Neural progenitor cell (in vitro differentiated cells): ENCODE results near the gene SLC37A1. TPM values are rescaled to one million over a fixed set of nuclear protein-coding genes. Genes with fewer than 3 reads are reported as not detected.

ENCODE experiments used
- DNase-seq: peaks from one replicate; pipeline ENCODE4 v3.0.0-alpha.2; 2016; ENCODE audit warnings: low spot score
- H2AFZ ChIP-seq: fragments of 200-600 bp; sonication (generic); replicated peaks from 2 replicates; pipeline ENCODE4 v1.6.1; 2016; ENCODE audit warnings: antibody characterized with exemption
- H3F3A ChIP-seq: fragments of 200-600 bp; sonication (generic); 2 replicates; pipeline ENCODE4 v1.6.1; 2016; ENCODE audit warnings: antibody characterized with exemption, low read depth
- H3K27ac ChIP-seq: fragments of 200-600 bp; sonication (generic); 2 replicates; pipeline ENCODE4 v1.5.1; 2016; ENCODE audit warnings: mild to moderate bottlenecking
- H3K27me3 ChIP-seq: fragments of 200-600 bp; sonication (generic); 2 replicates; pipeline ENCODE4 v1.6.1; 2016; ENCODE audit warnings: mild to moderate bottlenecking, moderate library complexity
- H3K36me3 ChIP-seq: fragments of 200-600 bp; sonication (generic); 2 replicates; pipeline ENCODE4 v1.5.1; 2016
- H3K4me1 ChIP-seq: fragments of 200-600 bp; sonication (generic); 2 replicates; pipeline ENCODE4 v1.6.1; 2016; ENCODE audit warnings: mixed run types
- H3K4me2 ChIP-seq: fragments of 200-600 bp; sonication (generic); 2 replicates; pipeline ENCODE4 v1.6.1; 2016
- H3K4me3 ChIP-seq: fragments of 200-600 bp; sonication (generic); 2 replicates; pipeline ENCODE4 v1.5.1; 2016
- H3K79me2 ChIP-seq: fragments of 200-600 bp; sonication (generic); 2 replicates; pipeline ENCODE4 v1.6.1; 2016; ENCODE audit warnings: low read depth
- H3K9ac ChIP-seq: fragments of 200-600 bp; sonication (generic); 2 replicates; pipeline ENCODE4 v1.6.1; 2016
- H3K9me3 ChIP-seq: fragments of 200-600 bp; sonication (generic); 2 replicates; pipeline ENCODE4 v1.5.1; 2016; ENCODE audit warnings: low read depth
- H4K20me1 ChIP-seq: fragments of 200-600 bp; sonication (generic); 2 replicates; pipeline ENCODE4 v1.6.1; 2016; ENCODE audit warnings: low read depth
- H3K27ac Mint-ChIP-seq: 3 replicates; pipeline ENCODE4 v1.8.0; 2021; ENCODE audit warnings: mixed read lengths
- H3K27me3 Mint-ChIP-seq: 2 replicates; pipeline ENCODE4 v1.8.0; 2022; ENCODE audit warnings: low read depth, mild to moderate bottlenecking, inconsistent platforms, moderate library complexity, mixed read lengths; ENCODE audit not compliant: insufficient read depth
- H3K36me3 Mint-ChIP-seq: 3 replicates; pipeline ENCODE4 v1.8.0; 2021; ENCODE audit warnings: mixed read lengths
- H3K4me1 Mint-ChIP-seq: 3 replicates; pipeline ENCODE4 v1.8.0; 2021; ENCODE audit warnings: mixed read lengths
- H3K4me3 Mint-ChIP-seq: 3 replicates; pipeline ENCODE4 v1.8.0; 2021; ENCODE audit warnings: mild to moderate bottlenecking, moderate library complexity, mixed read lengths
- H3K9me3 Mint-ChIP-seq: 3 replicates; pipeline ENCODE4 v1.8.0; 2020; ENCODE audit warnings: mixed read lengths
- CTCF ChIP-seq: fragments of 200-600 bp; sonication (generic); IDR thresholded peaks from 2 replicates; pipeline ENCODE4 v1.5.1; 2017; ENCODE audit warnings: antibody characterized with exemption, mild to moderate bottlenecking
- EZH2 ChIP-seq: fragments of 200-600 bp; sonication (generic); IDR thresholded peaks from 2 replicates; pipeline ENCODE4 v1.6.1; 2017; ENCODE audit warnings: antibody characterized with exemption, mild to moderate bottlenecking, moderate library complexity
- EZH2phosphoT487 ChIP-seq: fragments of 200-600 bp; sonication (generic); IDR thresholded peaks from 2 replicates; pipeline ENCODE4 v1.6.1; 2017; ENCODE audit warnings: antibody characterized with exemption
- total RNA-seq: library from RNA; depleted of rRNA; stranded (reverse); fragments of >200 nt; gene quantifications from 2 replicates; pipeline ENCODE4 v1.2.3, GENCODE V29; 2015; ENCODE audit warnings: low replicate concordance

Gene SLC37A1
- total RNA-seq, 1 donor from 2014 or later = 1.2 TPM

DNA sequence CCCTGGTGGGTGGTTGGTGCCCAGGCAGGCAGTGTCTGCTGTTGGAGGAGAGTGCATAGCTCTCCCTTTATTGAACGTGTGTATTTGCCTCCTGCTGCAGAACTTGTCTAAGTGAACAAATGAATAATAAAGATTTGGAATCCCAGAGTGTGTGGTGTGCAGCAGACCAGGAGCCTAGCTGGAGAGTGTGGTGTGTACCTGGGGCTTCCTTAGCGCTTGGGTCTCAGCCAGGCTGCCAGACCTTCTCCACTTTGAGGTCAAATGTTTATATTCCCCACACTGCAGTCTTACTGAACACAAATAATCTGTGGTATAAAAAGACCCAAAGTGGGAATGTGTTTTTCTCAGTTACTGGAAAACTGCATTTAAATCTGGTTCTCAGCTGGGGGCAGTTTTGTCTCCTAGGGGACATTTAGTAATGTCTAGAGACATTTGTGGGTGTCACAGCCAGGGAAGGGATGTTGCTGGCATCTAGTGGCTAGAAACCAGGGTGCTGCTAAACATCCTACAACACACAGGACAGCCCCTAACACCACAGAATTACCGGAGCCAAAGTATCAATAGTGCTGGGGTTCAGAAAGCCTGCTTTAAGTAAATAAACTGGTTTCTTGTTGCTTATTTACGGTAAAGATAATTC is 23.6 kb downstream of the SLC37A1 start:
- no peaks in the 10 kb centered on the region for H3K27me3 ChIP-seq
- Mint-ChIP-seq H3K27ac (peak overlapping the region; percentile 76), H3K27me3 (peaks cover 9% of the 10 kb centered on the region), H3K36me3 (no peaks in the 10 kb centered on the region), H3K9me3 (no peaks in the 10 kb centered on the region), H3K4me1 (peaks cover 28% of the 10 kb centered on the region), H3K4me3 (no peak overlapping the region)
- no peaks in the 10 kb centered on the region for H3K79me2 ChIP-seq
- H3F3A ChIP-seq = no peaks in the 10 kb centered on the region
- no peak overlapping the region for H2AFZ ChIP-seq
- no peaks in the 10 kb centered on the region for H4K20me1 ChIP-seq
- H3K4me1 ChIP-seq = no peaks in the 10 kb centered on the region
- H3K36me3 ChIP-seq = no peaks in the 10 kb centered on the region
- H3K4me3 ChIP-seq = no peak overlapping the region
- H3K4me2 ChIP-seq = no peak overlapping the region
- DNase-seq = peak; percentile 37
- no peak overlapping the region for H3K27ac ChIP-seq
- no peak overlapping the region for H3K9ac ChIP-seq
- TF ChIP-seq CTCF (peak; percentile 55), EZH2 (no peak), EZH2phosphoT487 (no peak)
- H3K9me3 ChIP-seq = no peaks in the 10 kb centered on the region

DNA sequence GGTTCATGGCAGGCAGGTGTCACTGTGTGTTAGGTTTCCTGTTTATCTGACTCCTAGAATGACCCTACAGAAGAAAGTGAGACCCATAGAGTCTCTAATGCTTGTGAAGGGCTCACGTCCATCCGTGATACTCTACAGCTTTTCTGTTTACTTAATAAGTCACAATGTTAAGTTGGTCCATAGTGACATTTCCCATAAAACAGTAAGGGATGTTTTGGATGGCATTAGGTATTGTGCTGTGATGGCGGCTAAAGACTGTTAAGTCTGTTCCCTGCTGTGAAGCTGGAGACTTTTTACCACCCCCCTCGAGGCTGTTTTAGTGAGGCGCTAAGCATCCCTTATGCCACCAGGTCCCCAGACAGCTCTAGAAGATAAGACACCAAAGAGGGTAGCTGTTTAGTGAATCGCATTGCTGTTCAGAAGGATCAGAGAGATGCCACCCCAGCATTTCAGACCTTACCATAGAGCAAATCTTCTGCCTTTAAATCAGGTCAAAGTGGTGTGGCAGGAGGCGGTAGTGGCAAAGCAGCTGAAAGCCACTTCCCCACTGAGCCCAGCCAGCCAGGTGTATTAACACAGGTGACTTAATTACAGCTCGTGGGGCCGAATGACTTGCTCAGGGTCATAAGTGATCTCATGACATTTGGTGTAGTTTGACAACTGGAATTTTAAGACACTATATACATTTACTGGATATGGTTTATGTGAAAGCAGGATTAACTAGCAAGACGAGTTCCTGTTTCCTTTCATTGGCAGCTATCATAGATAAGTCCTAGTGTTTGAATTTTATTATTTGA is 25.0 kb downstream of the SLC37A1 start:
- Mint-ChIP-seq H3K36me3 (no peaks in the 10 kb centered on the region), H3K27ac (no peak overlapping the region)
- H3K27ac ChIP-seq = no peak overlapping the region

GRCh38 chr21:42539342-42539741 is 25.7 kb downstream of the SLC37A1 start:
- Mint-ChIP-seq H3K27me3 (peaks cover 9% of the 10 kb centered on the region), H3K36me3 (no peaks in the 10 kb centered on the region), H3K4me3 (no peak overlapping the region), H3K9me3 (no peaks in the 10 kb centered on the region), H3K27ac (no peak overlapping the region), H3K4me1 (peaks cover 28% of the 10 kb centered on the region)
- no peak overlapping the region for H3K4me2 ChIP-seq
- H3K4me3 ChIP-seq = no peak overlapping the region
- no peaks in the 10 kb centered on the region for H3K4me1 ChIP-seq
- no peak for TF ChIP-seq EZH2
- TF ChIP-seq CTCF = no peak
- TF ChIP-seq EZH2phosphoT487 = no peak
- DNase-seq = no peak
- no peaks in the 10 kb centered on the region for H3K36me3 ChIP-seq
- no peaks in the 10 kb centered on the region for H3K9me3 ChIP-seq
- H2AFZ ChIP-seq = no peak overlapping the region
- H3K27ac ChIP-seq = no peak overlapping the region
- H4K20me1 ChIP-seq = no peaks in the 10 kb centered on the region
- no peak overlapping the region for H3K9ac ChIP-seq
- H3K27me3 ChIP-seq = no peaks in the 10 kb centered on the region
- H3K79me2 ChIP-seq = no peaks in the 10 kb centered on the region
- H3F3A ChIP-seq = no peaks in the 10 kb centered on the region

More for the DNA sequence above, 25.0 kb downstream of the SLC37A1 start:
- no peaks in the 10 kb centered on the region for H3K27me3 ChIP-seq
- no peak overlapping the region for H2AFZ ChIP-seq
- no peaks in the 10 kb centered on the region for H3K36me3 ChIP-seq
- peaks cover 9% of the 10 kb centered on the region for H3K27me3 Mint-ChIP-seq
- H3K9me3 ChIP-seq = no peaks in the 10 kb centered on the region
- H3K4me2 ChIP-seq = no peak overlapping the region
- H3K9me3 Mint-ChIP-seq = no peaks in the 10 kb centered on the region
- peaks cover 28% of the 10 kb centered on the region for H3K4me1 Mint-ChIP-seq
- DNase-seq = no peak
- TF ChIP-seq CTCF = no peak
- H3K4me3 ChIP-seq = no peak overlapping the region
- no peaks in the 10 kb centered on the region for H4K20me1 ChIP-seq
- no peaks in the 10 kb centered on the region for H3K4me1 ChIP-seq
- no peak overlapping the region for H3K4me3 Mint-ChIP-seq
- no peaks in the 10 kb centered on the region for H3F3A ChIP-seq
- H3K79me2 ChIP-seq = no peaks in the 10 kb centered on the region
- H3K9ac ChIP-seq = no peak overlapping the region
